Chondrocyte (in vitro differentiated cells): ENCODE measurements around the gene AGK. TPM values are rescaled to one million over a fixed set of nuclear protein-coding genes. Genes with fewer than 3 reads are reported as not detected.
"Not testable (repeated sequence)": the region's sequence is repeated elsewhere in the genome, so short reads cannot be mapped to it uniquely, and the experiment has no call there.

ENCODE experiments used
- DNase-seq: peaks from one replicate; pipeline ENCODE4 v3.0.0; 2021; ENCODE audit warnings: mixed read lengths, low spot score
- H3K27ac Mint-ChIP-seq: one replicate; pipeline ENCODE4 v1.8.0; 2021; ENCODE audit warnings: mild to moderate bottlenecking, moderate library complexity, mixed read lengths; ENCODE audit not compliant: unreplicated experiment
- H3K27me3 Mint-ChIP-seq: 2 replicates; pipeline ENCODE4 v1.8.0; 2021; ENCODE audit warnings: low read depth, mixed read lengths
- H3K36me3 Mint-ChIP-seq: 2 replicates; pipeline ENCODE4 v1.8.0; 2021; ENCODE audit warnings: low read depth, mixed read lengths
- H3K4me1 Mint-ChIP-seq: 2 replicates; pipeline ENCODE4 v1.8.0; 2021; ENCODE audit warnings: low read depth, mild to moderate bottlenecking, mixed read lengths
- H3K4me3 Mint-ChIP-seq: one replicate; pipeline ENCODE4 v1.8.0; 2021; ENCODE audit warnings: mild to moderate bottlenecking, moderate library complexity, mixed read lengths; ENCODE audit not compliant: unreplicated experiment
- H3K9me3 Mint-ChIP-seq: 2 replicates; pipeline ENCODE4 v1.8.0; 2021; ENCODE audit warnings: low read depth, mixed read lengths
- total RNA-seq: library from RNA; stranded (reverse); gene quantifications from 3 replicates; pipeline ENCODE4 v1.2.1, GENCODE V29; 2021
- TF ChIP-seq, protein P1 (sequence below): fragments of 200-600 bp; sonication (generic); IDR thresholded peaks from 2 replicates; pipeline ENCODE4 v1.5.0; 2021; ENCODE audit warnings: antibody characterized with exemption, mild to moderate bottlenecking, moderate library complexity

AGK gene
- total RNA-seq, 1 donor from 2014 or later, result 22.1 TPM

DNA sequence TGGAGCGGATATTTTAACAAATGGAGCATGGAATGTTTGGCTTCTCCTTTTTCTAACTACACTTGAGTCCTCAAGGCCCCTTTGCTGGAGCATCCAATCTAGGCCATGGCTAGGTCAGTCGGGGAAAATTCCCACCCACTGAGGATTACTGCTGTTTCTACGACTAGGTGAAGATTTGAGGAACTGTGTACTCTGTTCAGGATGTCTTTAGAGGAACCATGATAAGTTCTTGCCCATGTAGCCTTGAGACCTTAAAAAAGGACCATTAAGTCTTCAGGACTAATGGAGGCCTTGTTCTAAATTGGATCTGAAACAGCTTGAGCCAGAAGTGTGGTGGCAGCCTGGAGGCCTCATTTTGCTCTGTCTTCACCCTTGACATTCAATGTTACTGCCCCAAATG is 6.2 kb downstream of the AGK start:
- Mint-ChIP-seq H3K27ac (peak overlapping the region; percentile 38), H3K9me3 (peaks cover 9% of the 10 kb centered on the region), H3K4me3 (no peak overlapping the region), H3K27me3 (no peaks in the 10 kb centered on the region), H3K36me3 (peaks cover 21% of the 10 kb centered on the region), H3K4me1 (peaks cover 22% of the 10 kb centered on the region)
- DNase-seq, result no peak
- TF ChIP-seq, protein P1, sequence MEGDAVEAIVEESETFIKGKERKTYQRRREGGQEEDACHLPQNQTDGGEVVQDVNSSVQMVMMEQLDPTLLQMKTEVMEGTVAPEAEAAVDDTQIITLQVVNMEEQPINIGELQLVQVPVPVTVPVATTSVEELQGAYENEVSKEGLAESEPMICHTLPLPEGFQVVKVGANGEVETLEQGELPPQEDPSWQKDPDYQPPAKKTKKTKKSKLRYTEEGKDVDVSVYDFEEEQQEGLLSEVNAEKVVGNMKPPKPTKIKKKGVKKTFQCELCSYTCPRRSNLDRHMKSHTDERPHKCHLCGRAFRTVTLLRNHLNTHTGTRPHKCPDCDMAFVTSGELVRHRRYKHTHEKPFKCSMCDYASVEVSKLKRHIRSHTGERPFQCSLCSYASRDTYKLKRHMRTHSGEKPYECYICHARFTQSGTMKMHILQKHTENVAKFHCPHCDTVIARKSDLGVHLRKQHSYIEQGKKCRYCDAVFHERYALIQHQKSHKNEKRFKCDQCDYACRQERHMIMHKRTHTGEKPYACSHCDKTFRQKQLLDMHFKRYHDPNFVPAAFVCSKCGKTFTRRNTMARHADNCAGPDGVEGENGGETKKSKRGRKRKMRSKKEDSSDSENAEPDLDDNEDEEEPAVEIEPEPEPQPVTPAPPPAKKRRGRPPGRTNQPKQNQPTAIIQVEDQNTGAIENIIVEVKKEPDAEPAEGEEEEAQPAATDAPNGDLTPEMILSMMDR, result no peak

DNA sequence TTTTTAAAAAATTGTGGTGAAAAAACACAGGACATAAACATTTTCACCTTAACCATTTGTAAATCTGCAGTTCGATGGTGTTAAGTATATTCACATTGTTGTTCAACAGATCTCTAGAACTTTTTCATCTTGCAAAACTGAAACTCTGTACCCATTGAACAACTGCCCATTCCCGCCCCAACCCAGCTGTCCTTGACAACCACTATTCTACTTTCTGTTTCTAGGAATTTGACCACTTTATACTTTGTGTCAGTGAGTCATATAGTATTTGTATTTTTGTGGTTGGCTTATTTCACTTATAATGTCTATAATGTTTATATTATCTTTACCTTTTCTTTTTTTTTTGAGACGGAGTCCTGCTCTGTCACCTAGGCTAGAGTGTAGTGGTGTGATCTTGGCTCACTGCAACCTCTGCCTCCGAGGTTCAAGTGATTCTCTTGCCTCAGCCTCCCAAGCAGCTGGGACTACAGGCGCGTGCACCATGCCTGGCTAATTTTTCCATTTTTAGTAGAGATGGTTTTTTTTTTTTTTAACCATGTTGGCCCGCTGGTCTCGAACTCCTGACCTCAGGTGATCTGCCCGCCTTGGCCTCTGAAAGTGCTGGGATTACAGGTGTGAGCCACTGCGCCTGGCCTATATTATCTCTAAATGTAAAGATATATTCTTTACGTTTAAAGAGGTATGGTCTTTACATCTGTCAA is 6.8 kb downstream of the AGK start:
- peaks cover 24% of the 10 kb centered on the region for H3K4me1 Mint-ChIP-seq
- peak overlapping the region; percentile 57 for H3K27ac Mint-ChIP-seq
- H3K9me3 Mint-ChIP-seq, H3K27me3 Mint-ChIP-seq, H3K4me3 Mint-ChIP-seq, DNase-seq: not testable (repeated sequence)
- H3K36me3 Mint-ChIP-seq, result peaks cover 21% of the 10 kb centered on the region

DNA sequence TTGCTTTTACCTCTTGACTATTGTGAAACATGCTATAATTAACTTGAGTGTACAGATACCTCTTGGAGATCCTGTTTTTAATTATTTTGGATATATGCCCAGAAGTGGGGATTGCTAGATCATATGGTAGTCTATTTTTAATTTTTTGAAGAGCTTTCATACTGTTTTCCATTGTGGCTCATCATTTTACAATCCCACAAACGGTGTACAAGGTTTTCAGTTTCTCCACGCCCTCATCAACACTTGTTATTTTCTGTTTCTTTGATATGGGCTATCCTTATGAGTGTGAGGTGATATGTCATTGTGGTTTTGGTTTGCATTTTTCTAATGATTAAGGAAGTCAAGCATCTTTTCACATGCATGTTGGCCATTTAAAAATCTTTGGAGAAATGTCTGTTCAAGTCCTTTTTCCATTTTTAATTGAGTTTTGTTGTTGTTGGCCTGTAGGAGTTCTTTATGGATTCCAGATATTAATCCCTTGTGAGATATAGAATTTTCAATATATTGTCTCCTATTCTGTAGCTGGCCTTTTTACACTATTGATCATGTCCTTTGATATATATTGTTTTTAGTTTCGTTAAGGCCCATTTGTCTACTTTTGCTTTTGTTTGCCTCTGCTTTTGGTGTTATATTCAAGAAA is 7.5 kb downstream of the AGK start:
- peaks cover 27% of the 10 kb centered on the region for H3K4me1 Mint-ChIP-seq
- TF ChIP-seq, protein P1, result no peak
- no peak for DNase-seq
- no peaks in the 10 kb centered on the region for H3K27me3 Mint-ChIP-seq
- peaks cover 9% of the 10 kb centered on the region for H3K9me3 Mint-ChIP-seq
- no peak overlapping the region for H3K4me3 Mint-ChIP-seq
- H3K27ac Mint-ChIP-seq, result peak overlapping the region; percentile 57
- H3K36me3 Mint-ChIP-seq, result peaks cover 28% of the 10 kb centered on the region

DNA sequence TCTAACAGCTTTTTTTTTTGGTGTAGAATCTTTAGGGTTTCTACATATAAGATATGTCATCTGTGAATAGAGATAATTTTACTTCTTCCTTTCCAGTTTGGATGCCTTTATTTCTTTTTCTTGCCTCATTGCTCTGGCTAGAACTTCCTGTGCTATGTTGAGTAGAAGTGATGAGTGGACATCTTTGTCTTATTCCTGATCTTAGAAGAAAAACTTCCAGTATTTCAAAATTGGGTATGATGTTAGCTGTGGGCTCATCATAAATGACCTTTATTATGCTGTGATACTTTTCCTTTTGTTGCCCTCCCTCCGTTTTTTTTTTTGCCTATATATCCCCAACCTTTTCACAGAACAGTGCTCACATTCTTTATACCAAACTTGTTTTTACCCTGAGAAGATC is 8.8 kb downstream of the AGK start:
- Mint-ChIP-seq H3K36me3 (peaks cover 33% of the 10 kb centered on the region), H3K4me3 (no peak overlapping the region), H3K27me3 (no peaks in the 10 kb centered on the region), H3K9me3 (peaks cover 9% of the 10 kb centered on the region), H3K4me1 (peaks cover 27% of the 10 kb centered on the region), H3K27ac (no peak overlapping the region)
- DNase-seq, result no peak
- TF ChIP-seq, protein P1, result no peak

DNA sequence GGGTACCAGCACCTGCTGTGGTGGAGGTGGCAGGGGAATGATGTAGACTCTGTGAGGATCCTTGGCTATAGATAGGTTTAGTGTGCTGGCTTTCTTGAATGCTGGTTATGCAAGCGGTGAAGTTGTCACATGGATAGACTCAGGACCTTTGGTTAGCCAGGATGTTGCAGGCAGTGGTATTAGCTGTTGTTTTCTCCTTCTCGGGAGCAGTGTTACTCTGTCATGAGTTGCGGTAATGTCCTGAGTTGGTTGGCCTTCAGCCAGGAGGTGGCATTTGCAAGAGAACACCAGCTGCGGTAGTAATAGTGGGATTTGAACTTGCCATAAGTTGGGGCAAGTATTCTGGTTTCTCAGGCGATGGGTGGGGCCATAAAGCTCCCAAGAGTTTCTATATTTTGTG is 10.8 kb downstream of the AGK start:
- peaks cover 27% of the 10 kb centered on the region for H3K4me1 Mint-ChIP-seq
- TF ChIP-seq, protein P1, result no peak
- no peak overlapping the region for H3K27ac Mint-ChIP-seq
- no peaks in the 10 kb centered on the region for H3K27me3 Mint-ChIP-seq
- no peak overlapping the region for H3K4me3 Mint-ChIP-seq
- no peak for DNase-seq
- H3K9me3 Mint-ChIP-seq, result peaks cover 9% of the 10 kb centered on the region
- H3K36me3 Mint-ChIP-seq, result peaks cover 36% of the 10 kb centered on the region
